Measurements from ENCODE around the gene TTLL4.
"Not testable (repeated sequence)": the region's sequence is repeated elsewhere in the genome, so short reads cannot be mapped to it uniquely, and the experiment has no call there.

The TTLL4 gene

GRCh38 chr2:218710687-218711549 lies at the start of gene TTLL4:
TTLL4 (plus strand) TSS chr2:218710835; CDS start chr2:218737677, 26,842 bp downstream.
- peak; percentile 86 for DNase-seq

GRCh38 chr2:218662377-218662776 lies 48.3 kb upstream of the TTLL4 start:
- no peak for DNase-seq

DNA sequence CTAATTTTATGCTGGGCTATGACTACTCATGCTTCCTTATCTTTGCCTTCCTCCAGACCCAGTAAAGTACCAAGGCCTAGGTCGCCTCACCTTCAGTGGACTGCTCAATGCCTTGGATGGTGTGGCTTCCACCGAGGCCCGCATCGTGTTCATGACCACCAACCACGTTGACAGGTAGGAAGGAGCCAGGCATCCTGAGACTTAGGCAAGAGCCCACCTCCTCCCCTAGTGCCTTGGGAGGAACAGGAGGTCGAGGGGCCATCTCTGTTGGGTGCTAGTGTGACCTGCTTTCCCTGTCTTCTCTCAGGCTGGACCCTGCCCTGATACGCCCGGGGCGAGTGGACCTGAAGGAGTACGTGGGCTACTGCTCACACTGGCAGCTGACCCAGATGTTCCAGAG lies 47.8 kb upstream of the TTLL4 start:
- DNase-seq, result no peak

DNA sequence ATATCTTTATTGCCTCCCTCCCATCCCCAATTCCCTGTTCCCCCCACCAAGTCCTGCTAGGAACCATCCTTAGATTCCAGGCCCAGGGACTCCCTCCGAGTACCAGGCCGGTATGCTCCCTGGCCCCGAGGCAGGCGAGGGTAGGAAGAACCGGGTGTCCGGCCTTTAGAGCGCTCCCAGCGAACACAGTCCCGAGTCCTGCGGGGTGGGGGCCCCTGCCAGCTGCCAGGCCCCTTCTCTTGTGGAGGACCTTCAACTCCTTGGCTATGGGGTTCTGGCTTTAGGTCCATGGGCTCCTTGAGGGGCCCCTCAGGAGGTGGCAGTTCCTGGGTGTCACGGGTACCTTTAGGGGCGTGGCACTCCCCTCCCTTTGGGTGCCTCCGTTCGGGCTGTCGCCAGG lies 46.7 kb upstream of the TTLL4 start:
- DNase-seq, result no peak

- DNase-seq, result no peak
Measured at GRCh38 chr2:218664653-218665052, 46.0 kb upstream of the TTLL4 start.

DNA sequence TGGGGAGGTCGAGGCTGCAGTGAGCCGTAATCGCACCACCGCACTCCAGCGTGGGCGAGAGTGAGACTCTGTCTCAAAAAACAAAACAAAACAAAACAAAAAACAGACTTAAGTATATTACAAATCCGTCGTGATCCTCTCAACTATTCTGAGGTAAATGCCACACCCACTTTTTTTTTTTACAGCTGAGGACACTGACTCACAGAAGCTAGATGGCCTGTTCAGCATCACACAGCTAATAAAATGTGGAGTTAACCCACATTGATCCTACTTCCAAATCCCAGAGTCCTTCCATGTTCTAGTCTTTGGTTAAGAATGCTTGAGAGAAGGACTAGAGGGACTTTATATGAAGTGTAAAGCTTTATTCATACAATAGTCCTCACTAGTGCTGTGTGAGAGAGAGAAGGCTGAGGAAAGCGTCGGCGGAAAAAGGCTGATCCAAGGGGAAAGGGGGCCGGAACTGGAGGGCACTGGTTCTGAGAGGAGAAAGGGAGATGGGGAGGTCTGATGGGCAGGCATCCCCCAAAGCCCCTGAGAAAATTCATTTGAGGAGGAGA lies 39.5 kb upstream of the TTLL4 start:
- DNase-seq, result no peak

DNA sequence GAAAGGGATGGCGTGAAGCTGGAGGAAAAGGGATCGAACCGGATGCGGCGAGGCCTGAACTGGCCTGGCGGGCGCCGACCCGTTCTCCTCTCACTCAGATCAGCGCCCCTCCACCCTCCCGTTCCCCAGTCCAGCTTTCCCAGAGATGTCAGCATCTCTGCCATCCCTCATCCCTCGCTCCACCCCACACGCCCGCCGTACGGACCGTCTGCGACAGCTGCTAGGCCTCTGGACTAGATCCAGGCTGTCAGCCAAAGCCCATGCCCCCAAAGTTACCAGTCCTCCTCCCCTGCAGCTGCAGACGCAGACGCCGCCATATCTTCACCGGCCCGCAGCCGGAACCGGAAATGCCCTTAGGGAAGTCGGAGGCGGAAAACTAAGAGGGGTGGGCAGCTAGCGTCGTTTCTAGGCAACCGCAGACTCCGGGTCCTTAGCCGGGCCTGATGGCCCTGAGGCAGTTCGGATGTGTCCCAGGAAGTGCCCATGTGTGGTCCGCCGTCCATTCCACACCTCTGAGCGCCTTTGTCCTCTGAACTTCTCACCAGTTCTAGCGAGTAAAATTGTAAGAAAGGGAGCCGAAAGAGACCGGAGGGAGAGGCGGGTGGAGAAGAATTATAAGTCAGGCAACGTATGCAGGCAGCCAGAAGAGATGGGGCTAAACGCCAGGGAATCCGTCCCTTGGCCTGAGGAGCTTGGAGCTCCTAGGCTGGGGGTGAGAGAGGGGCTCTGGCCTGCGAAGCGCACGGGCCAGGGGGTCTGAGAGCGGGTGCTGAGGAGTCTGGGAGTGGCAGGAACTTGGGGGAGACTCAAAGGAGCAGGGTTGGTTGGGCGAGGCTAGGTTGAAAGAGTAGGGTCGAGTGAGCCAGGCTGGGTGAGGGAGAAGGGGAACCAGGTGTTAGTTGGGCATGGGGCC lies 38.7 kb upstream of the TTLL4 start, which contains the start of the genes RNF25 and STK36:
TSS of gene RNF25 (minus strand) at position 349 of the 913 bp plus-strand sequence. CDS start at position 317, 32 bp downstream.
TSS of gene STK36 (plus strand) at position 433 of the 913 bp plus-strand sequence. CDS start 744 bp downstream, outside the sequence.
- peak; percentile 78 for DNase-seq

DNA sequence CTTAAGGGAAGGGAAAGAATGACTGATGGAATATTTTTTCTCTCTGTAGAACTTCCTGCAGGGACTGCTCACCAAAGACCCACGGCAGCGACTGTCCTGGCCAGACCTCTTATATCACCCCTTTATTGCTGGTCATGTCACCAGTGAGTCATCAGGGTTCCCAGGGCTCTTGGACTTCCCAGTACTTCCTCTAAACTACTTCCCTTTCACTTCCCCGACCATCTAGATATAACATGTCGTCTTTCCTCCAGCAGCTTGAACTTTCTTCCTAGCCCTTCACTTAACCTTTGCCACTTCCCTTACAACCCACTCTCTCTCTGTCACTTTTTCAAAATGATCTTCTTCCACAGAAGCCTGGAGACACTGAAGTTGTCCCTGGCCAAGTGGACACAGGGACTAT lies 31.5 kb upstream of the TTLL4 start:
- DNase-seq, result no peak

DNA sequence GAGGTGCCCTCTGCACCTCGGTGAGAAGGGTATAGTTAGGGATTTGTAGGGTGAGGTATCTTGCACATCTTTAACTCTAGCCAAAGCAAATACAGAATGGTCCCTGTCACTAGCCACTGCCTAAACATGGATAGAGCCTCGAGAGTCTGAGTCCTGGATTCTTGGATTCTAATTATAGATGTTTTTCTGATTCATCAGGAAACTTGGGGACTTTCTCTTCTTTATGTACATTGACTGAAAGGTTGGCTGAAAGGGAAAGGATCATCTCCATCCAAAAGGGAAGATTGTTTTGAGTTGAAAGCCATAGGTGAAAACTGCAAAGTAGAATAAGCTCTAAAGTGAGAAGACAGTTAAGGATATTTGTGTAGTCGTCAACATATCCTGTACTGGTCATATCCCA lies 30.6 kb upstream of the TTLL4 start:
- DNase-seq, result no peak

- DNase-seq, result not testable (repeated sequence)
Measured at GRCh38 chr2:218687400-218688060, 23.1 kb upstream of the TTLL4 start.

- no peak for DNase-seq
Measured at GRCh38 chr2:218691234-218691633, 19.4 kb upstream of the TTLL4 start.

- no peak for DNase-seq
Measured at GRCh38 chr2:218694405-218695145, 16.1 kb upstream of the TTLL4 start.

DNA sequence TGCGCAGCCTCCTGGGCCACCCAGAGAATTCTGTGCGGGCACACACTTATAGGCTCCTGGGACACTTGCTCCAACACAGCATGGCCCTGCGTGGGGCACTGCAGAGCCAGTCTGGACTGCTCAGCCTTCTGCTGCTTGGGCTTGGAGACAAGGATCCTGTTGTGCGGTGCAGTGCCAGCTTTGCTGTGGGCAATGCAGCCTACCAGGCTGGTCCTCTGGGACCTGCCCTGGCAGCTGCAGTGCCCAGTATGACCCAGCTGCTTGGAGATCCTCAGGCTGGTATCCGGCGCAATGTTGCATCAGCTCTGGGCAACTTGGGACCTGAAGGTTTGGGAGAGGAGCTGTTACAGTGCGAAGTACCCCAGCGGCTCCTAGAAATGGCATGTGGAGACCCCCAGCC lies 11.8 kb upstream of the TTLL4 start:
- no peak for DNase-seq

DNA sequence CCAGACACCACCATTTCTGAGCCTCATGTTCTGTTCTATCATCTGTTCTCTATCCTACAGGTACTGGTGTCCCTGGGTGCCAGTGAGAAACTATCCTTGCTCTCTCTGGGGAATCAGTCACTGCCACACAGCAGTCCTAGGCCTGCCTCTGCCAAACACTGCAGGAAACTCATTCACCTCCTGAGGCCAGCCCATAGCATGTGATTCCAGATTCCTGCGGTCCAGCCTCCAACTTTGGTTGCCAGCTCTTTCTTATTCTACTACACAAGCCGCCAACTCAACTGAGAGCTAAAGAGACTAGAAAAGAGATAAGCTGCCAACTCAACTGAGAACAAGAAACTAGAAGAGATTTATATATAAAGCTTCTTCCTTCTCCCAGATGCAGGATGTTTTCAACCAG lies 8.8 kb upstream of the TTLL4 start:
- DNase-seq, result no peak

DNA sequence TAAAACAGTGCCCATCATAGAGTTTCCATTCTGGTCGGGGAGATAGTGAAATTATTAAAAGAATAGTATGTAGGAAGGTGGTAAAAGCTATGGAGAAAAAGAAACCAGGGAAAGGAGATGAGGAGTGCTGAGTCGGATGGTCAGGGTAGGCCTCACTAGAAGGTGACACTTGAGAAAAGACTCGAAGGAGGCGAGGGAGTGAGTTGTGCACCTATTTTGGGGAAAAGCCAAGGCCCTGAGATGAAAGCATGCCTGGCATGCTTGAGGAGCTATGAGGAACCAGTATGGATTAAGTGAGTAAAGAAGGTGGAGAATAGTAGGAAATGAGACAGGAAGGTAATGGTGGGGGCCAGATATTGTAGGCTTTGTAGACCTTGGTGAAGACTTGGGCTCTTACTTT lies 7.3 kb upstream of the TTLL4 start:
- DNase-seq, result no peak

GRCh38 chr2:218708086-218708485 lies 2.5 kb upstream of the TTLL4 start:
- no peak for DNase-seq

DNA sequence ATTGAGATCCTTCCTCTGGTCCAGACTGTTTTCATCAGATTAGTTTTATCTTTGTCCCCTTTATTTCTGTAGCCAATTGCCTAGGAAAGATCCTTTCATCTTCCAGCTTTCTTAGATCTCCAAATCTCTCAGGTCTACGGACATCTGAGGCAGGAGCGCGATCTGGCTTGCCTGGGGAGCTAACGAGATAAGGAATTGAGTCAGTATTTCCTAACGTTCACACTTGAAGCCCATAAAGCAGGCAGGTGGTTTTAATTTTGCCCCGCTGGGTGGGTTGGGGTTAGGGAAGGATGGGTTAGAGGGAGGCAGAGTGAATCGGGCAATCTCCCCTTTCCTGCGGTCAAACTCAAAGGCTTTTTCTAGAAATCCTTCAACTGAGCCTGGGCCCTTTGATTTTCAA lies 727 bp upstream of the TTLL4 start:
- no peak for DNase-seq

DNA sequence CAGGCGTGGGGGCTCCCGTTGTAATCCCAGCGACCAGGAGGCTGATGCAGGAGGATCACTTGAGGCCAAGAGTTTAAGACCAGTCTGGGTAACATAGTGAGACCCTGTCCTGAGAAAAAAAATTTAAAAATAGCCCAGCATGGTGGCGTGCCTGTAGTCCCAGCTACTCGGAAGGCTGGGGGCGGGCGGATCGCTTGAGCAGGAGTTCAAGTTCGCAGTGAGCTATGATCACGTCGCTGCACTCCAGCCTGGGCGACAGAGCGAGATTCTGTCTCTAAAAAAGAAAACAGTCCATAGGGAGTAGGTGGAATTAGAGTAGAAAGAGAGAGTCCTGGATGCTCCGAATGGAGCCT lies 325 bp upstream of the TTLL4 start:
- no peak for DNase-seq

- DNase-seq, result no peak
Measured at GRCh38 chr2:218711550-218711929, 905 bp downstream of the TTLL4 start.

- no peak for DNase-seq
Measured at GRCh38 chr2:218713922-218714321, 3.3 kb downstream of the TTLL4 start.

GRCh38 chr2:218716070-218716469 lies 5.4 kb downstream of the TTLL4 start:
- no peak for DNase-seq

DNA sequence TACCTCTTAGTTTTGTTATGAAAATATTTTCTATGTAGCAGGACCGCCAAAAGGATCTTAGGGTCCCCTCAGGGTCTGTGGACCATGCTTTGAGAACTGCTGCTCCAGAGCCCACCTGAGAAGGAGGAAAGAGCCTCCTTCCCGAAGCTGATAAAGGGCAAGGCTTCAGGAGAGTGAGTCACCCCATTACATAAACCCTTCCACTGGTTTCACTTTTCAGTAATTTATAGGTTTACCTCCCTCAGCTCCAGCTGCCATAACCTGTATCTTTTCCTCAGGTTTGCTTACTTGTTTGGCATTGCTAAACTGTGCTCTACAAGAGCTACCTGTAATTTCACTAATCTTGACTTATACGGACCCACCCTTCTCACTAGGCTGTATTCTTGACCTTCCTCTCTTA lies 6.6 kb downstream of the TTLL4 start:
- DNase-seq, result no peak

Measured in DMS79 (cell line).